Muscle layer of colon (tissue), 2 donors: ENCODE measurements around the gene OR1Q1.
"Not testable (repeated sequence)": the region's sequence is repeated elsewhere in the genome, so short reads cannot be mapped to it uniquely, and the experiment has no call there.

Experiments
- H3K27ac ChIP-seq: one replicate; pipeline ENCODE4 v1.7.0; 2013; ENCODE audit warnings: low read depth, mild to moderate bottlenecking, low read length, moderate library complexity
- H3K27me3 ChIP-seq, 2 donors: one replicate each; pipeline ENCODE4 v1.7.0; 2013; ENCODE audit warnings: low read length in 2 of 2, mild to moderate bottlenecking in 2 of 2; ENCODE audit not compliant: insufficient read depth in 2 of 2, control insufficient read depth in 1 of 2
- H3K36me3 ChIP-seq: one replicate; pipeline ENCODE4 v1.7.0; 2013; ENCODE audit warnings: mild to moderate bottlenecking, low read length; ENCODE audit not compliant: insufficient read depth
- H3K4me1 ChIP-seq: one replicate; pipeline ENCODE4 v1.7.0; 2013; ENCODE audit warnings: mild to moderate bottlenecking, low read length; ENCODE audit not compliant: insufficient read depth
- H3K4me3 ChIP-seq, 2 donors: one replicate each; pipeline ENCODE4 v1.7.0; 2013; ENCODE audit warnings: low read length in 2 of 2, low read depth in 1 of 2, mild to moderate bottlenecking in 1 of 2, moderate library complexity in 1 of 2
- H3K9ac ChIP-seq: one replicate; pipeline ENCODE4 v1.7.0; 2013; ENCODE audit warnings: low read length
- H3K9me3 ChIP-seq: one replicate; pipeline ENCODE4 v1.7.0; 2013; ENCODE audit warnings: mild to moderate bottlenecking, low read length
- donor health status: abdominal sarcoma.
- donor health status: Adenocarcinoma of cecum.

The OR1Q1 gene

DNA sequence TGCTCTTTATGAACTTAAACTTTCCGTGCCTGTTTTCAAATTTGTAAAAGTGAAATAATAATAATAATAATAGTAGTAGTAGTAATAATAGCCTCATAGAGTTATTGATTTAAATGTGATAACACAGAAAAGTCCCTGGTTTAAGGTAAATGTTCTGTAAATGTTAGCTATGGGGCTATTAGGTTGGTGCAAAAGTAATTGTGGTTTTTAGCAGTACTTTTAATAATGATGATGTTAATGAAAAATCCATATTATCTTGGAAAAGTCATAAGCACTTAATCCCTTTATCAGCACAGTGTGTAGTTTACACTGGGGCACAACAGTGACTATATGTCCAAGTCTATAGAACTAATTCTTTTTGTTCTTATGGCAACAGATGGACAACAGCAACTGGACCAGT, at the start of gene OR1Q1:
OR1Q1 (plus strand) TSS at position 377 of the 400 bp plus-strand sequence; CDS start at position 377, 0 bp downstream.
- no peaks in the 10 kb centered on the region for H3K36me3 ChIP-seq
- no peaks in the 10 kb centered on the region for H3K4me1 ChIP-seq
- no peaks in the 10 kb centered on the region for H3K27me3 ChIP-seq

GRCh38 chr9:122567901-122568300, 46.6 kb upstream of the OR1Q1 start:
- H3K36me3 ChIP-seq = no peaks in the 10 kb centered on the region
- no peak overlapping the region for H3K4me3 ChIP-seq
- no peaks in the 10 kb centered on the region for H3K27me3 ChIP-seq
- H3K9me3 ChIP-seq = peaks cover 5% of the 10 kb centered on the region
- H3K9ac ChIP-seq = no peak overlapping the region
- no peak overlapping the region for H3K27ac ChIP-seq
- H3K4me1 ChIP-seq = no peaks in the 10 kb centered on the region

More for the DNA sequence above, at the start of gene OR1Q1:
- H3K9ac ChIP-seq = no peak within 1 kb of the TSS
- no peak within 1 kb of the TSS for H3K27ac ChIP-seq
- no peak within 1 kb of the TSS for H3K4me3 ChIP-seq
- no peaks in the 10 kb centered on the region for H3K9me3 ChIP-seq

DNA sequence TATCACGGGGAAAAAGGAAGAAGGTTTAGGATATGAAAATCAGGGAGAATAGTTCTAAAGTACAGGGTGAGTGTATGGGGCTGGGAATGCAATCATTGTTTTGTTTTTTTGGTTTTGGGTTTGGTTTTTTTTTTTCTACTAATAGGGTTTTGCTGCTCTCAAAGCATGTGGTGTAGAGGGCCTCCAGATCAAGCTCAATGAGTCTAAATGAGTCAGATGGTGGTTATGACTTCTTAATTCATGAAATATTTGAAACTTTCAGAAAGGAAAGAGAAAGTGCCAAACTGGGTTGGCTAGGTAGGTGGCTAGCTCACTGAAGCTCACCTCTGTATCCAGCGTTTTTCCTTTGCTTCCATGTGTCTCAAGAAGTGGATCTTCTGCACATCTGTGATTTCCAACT, 42.1 kb upstream of the OR1Q1 start:
- no peaks in the 10 kb centered on the region for H3K36me3 ChIP-seq
- H3K27me3 ChIP-seq = no peaks in the 10 kb centered on the region
- H3K9ac ChIP-seq = no peak overlapping the region
- no peak overlapping the region for H3K27ac ChIP-seq
- H3K4me3 ChIP-seq = no peak overlapping the region
- H3K4me1 ChIP-seq = no peaks in the 10 kb centered on the region
- H3K9me3 ChIP-seq = no peaks in the 10 kb centered on the region

DNA sequence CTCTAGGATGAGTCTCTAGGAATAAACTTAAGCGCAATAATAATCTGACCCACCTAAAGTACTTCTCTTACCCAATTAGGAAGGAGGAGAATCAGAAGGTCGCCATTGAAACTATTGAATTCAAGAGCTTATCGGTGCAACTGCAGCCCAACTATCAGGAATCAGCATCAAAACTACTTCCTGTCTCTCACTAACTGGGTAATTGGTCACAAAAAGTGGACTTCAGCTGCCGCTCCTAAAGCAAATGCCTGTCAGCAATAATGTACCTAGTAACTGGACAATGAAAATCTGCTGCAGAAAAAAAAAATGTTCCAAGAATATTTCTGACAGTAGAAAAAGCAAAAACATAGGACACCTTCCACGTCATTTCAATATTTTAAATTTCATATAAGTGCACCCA, 34.7 kb upstream of the OR1Q1 start:
- H3K27ac ChIP-seq = no peak overlapping the region
- H3K27me3 ChIP-seq = no peaks in the 10 kb centered on the region
- no peaks in the 10 kb centered on the region for H3K36me3 ChIP-seq
- no peaks in the 10 kb centered on the region for H3K4me1 ChIP-seq
- no peak overlapping the region for H3K9ac ChIP-seq
- no peak overlapping the region for H3K4me3 ChIP-seq
- no peaks in the 10 kb centered on the region for H3K9me3 ChIP-seq

- H3K27me3 ChIP-seq = no peaks in the 10 kb centered on the region
- no peak overlapping the region for H3K9ac ChIP-seq
- no peak overlapping the region for H3K27ac ChIP-seq
- H3K36me3 ChIP-seq = no peaks in the 10 kb centered on the region
- no peaks in the 10 kb centered on the region for H3K9me3 ChIP-seq
- no peak overlapping the region for H3K4me3 ChIP-seq
- H3K4me1 ChIP-seq = no peaks in the 10 kb centered on the region
Observed at GRCh38 chr9:122580360-122580759, 34.2 kb upstream of the OR1Q1 start.

DNA sequence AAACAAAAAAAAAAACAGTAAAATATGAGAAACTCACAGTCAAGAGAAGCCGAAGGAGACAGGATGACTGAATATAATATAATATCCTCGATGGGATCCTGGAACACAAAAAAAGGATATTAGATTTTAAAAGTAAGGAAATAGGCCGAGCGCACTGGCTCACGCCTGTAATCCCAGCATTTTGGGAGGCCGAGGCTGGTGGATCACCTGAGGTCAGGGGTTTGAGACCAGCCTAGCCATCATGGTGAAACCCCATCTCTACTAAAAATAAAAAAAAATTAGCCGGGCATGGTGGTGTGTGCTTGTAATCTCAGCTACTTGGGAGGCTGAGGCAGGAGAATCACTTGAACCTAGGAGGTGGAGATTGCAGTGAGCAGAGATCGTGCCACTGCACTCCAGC, 31.3 kb upstream of the OR1Q1 start, which contains the start of gene OR1L8:
OR1L8 (minus strand) TSS at position 101 of the 400 bp plus-strand sequence. CDS start 14,907 bp downstream, outside the sequence.
- not testable (repeated sequence) for H3K27ac ChIP-seq, H3K9ac ChIP-seq, H3K27me3 ChIP-seq, H3K4me1 ChIP-seq, H3K9me3 ChIP-seq, H3K36me3 ChIP-seq, H3K4me3 ChIP-seq

- no peaks in the 10 kb centered on the region for H3K9me3 ChIP-seq
- H3K27me3 ChIP-seq = no peaks in the 10 kb centered on the region
- H3K36me3 ChIP-seq = no peaks in the 10 kb centered on the region
- H3K4me3 ChIP-seq = no peak overlapping the region
- no peak overlapping the region for H3K9ac ChIP-seq
- no peak overlapping the region for H3K27ac ChIP-seq
- H3K4me1 ChIP-seq = no peaks in the 10 kb centered on the region
Observed at GRCh38 chr9:122605691-122606090, 8.8 kb upstream of the OR1Q1 start.

GRCh38 chr9:122606587-122606986, 8.0 kb upstream of the OR1Q1 start:
- Histone ChIP-seq H3K9ac (no peak overlapping the region), H3K9me3 (no peaks in the 10 kb centered on the region), H3K27me3 (no peaks in the 10 kb centered on the region), H3K4me3 (no peak overlapping the region), H3K36me3 (no peaks in the 10 kb centered on the region), H3K4me1 (no peaks in the 10 kb centered on the region), H3K27ac (no peak overlapping the region)

GRCh38 chr9:122609804-122610203, 4.7 kb upstream of the OR1Q1 start:
- Histone ChIP-seq H3K27me3 (no peaks in the 10 kb centered on the region), H3K9me3 (no peaks in the 10 kb centered on the region), H3K27ac (no peak overlapping the region), H3K4me3 (no peak overlapping the region), H3K36me3 (no peaks in the 10 kb centered on the region), H3K4me1 (no peaks in the 10 kb centered on the region), H3K9ac (no peak overlapping the region)

DNA sequence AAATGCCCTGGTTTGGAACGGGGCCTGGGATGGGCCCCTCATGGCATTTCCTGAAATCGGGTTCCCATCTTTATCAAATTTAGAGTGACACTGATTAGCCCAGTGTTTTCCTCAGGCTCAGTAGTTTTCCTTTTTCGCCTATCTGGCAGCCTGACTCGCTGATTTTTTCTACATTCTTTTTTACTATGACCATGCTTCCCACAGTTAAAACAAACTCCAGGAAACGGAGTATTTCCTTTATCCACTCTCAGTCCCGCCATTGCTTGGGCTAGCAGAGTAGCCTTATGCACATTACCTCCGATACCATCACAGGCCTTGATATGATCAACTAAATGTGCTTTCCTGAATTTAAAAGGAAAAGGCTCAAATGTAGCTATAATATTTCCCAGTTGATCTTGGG, 5.5 kb downstream of the OR1Q1 start:
- Histone ChIP-seq H3K4me3 (no peak overlapping the region), H3K27ac (no peak overlapping the region), H3K27me3 (no peaks in the 10 kb centered on the region), H3K4me1 (no peaks in the 10 kb centered on the region), H3K9ac (no peak overlapping the region), H3K36me3 (no peaks in the 10 kb centered on the region), H3K9me3 (no peaks in the 10 kb centered on the region)

GRCh38 chr9:122642226-122642625, 27.7 kb downstream of the OR1Q1 start:
- no peaks in the 10 kb centered on the region for H3K4me1 ChIP-seq
- H3K27me3 ChIP-seq = no peaks in the 10 kb centered on the region
- H3K4me3 ChIP-seq = no peak overlapping the region
- H3K27ac ChIP-seq = no peak overlapping the region
- H3K9me3 ChIP-seq = no peaks in the 10 kb centered on the region
- no peaks in the 10 kb centered on the region for H3K36me3 ChIP-seq
- H3K9ac ChIP-seq = no peak overlapping the region

DNA sequence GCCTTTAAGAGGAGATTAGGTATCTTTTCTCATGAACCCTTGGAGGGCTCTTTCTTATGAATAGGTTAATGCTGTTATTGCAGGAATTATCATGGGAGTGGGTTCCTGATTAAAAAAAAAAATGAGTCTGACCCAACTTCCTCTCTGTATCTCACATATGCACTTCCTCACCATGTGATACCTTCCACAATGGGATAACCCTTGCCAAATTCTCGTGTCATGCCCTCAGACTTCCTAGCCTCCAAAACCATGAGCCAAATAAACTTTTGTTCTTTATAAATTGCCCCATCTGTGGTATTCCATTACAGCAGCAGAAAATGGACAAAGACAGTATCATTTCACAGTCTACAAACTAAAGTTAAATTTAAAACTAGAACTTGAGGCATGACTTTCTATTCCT, 41.8 kb downstream of the OR1Q1 start:
- H3K27ac ChIP-seq = no peak overlapping the region
- no peaks in the 10 kb centered on the region for H3K27me3 ChIP-seq
- no peaks in the 10 kb centered on the region for H3K9me3 ChIP-seq
- H3K4me1 ChIP-seq = no peaks in the 10 kb centered on the region
- no peak overlapping the region for H3K9ac ChIP-seq
- no peaks in the 10 kb centered on the region for H3K36me3 ChIP-seq
- no peak overlapping the region for H3K4me3 ChIP-seq
